HG02759 (cell line): ENCODE results near the gene ATP10A.

Experiments
- ATAC-seq: cut with Tn5 transposase; IDR thresholded peaks from one replicate; pipeline ENCODE4 v1.9.1; 2021; ENCODE audit warnings: mild to moderate bottlenecking, moderate library complexity; ENCODE audit not compliant: unreplicated experiment

ATP10A gene, protein sequence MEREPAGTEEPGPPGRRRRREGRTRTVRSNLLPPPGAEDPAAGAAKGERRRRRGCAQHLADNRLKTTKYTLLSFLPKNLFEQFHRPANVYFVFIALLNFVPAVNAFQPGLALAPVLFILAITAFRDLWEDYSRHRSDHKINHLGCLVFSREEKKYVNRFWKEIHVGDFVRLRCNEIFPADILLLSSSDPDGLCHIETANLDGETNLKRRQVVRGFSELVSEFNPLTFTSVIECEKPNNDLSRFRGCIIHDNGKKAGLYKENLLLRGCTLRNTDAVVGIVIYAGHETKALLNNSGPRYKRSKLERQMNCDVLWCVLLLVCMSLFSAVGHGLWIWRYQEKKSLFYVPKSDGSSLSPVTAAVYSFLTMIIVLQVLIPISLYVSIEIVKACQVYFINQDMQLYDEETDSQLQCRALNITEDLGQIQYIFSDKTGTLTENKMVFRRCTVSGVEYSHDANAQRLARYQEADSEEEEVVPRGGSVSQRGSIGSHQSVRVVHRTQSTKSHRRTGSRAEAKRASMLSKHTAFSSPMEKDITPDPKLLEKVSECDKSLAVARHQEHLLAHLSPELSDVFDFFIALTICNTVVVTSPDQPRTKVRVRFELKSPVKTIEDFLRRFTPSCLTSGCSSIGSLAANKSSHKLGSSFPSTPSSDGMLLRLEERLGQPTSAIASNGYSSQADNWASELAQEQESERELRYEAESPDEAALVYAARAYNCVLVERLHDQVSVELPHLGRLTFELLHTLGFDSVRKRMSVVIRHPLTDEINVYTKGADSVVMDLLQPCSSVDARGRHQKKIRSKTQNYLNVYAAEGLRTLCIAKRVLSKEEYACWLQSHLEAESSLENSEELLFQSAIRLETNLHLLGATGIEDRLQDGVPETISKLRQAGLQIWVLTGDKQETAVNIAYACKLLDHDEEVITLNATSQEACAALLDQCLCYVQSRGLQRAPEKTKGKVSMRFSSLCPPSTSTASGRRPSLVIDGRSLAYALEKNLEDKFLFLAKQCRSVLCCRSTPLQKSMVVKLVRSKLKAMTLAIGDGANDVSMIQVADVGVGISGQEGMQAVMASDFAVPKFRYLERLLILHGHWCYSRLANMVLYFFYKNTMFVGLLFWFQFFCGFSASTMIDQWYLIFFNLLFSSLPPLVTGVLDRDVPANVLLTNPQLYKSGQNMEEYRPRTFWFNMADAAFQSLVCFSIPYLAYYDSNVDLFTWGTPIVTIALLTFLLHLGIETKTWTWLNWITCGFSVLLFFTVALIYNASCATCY (N-terminal part only)

GRCh38 chr15:25863111-25863967 lies at the start of gene ATP10A:
TSS of gene ATP10A (minus strand) at chr15:25863327. CDS start at chr15:25863096, 231 bp downstream.
- ATAC-seq, result no peak

GRCh38 chr15:25912035-25912434 lies 48.9 kb upstream of the ATP10A start:
- ATAC-seq, result no peak

DNA sequence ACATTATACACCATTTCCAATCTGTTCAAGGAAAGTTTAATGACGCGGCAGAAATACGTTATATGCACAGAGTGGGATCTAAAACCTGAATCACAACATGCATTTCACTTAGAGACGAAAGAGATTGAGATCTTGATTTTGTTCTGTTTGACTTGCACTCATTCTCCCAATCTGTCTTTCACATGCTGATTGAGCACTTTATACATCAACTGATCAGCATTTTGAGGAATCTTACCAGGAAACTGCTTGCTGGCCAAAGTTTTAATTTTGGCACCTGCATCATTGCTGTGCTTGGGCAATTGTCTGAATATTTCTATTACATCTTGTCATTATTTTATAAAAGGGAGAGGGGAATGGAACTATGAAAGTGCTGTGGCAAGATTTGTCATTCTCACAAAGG lies 47.7 kb upstream of the ATP10A start:
- ATAC-seq, result no peak

- ATAC-seq, result no peak
Observed at GRCh38 chr15:25909806-25910205, 46.7 kb upstream of the ATP10A start.

DNA sequence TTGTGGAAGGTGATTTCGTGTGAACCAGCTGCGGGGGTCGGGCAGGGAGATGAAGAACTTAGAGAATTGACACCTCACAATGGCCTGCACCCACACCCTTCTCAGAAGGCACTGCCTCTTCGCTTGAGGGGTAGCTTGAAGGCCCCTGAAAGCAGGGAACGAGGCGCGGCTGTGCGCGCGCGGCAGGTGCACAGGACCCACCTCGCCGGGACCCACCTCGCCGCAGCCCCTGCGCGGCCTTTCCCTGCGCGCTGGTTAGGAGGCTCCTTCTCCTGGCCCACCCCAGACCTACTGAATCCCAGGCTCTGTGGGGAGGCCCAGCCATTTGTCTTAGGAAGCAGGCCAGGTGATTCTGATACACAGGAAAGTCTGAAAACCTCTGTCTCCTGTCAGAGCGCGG lies 46.2 kb upstream of the ATP10A start:
- no peak for ATAC-seq

DNA sequence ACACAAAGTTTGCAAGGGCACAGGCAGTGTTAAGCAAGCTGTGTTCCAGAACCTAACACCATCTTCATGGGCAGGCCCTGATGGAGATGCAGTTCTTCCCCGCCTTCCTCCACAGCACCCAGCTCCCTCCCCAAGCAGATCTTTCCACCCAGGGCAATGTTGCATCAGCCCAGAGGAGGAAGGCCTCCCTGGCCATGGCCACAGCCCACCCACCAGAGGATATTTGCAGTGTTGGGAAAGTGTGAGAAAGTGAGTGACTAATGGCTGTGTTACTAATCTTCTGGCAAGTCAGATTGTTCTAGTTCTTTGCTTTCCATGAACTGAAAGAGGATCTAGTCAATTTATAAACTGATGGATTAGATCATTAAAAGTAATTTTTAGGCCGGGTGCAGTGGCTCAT lies 42.0 kb upstream of the ATP10A start:
- no peak for ATAC-seq

- no peak for ATAC-seq
Observed at GRCh38 chr15:25903024-25903581, 40.0 kb upstream of the ATP10A start.

DNA sequence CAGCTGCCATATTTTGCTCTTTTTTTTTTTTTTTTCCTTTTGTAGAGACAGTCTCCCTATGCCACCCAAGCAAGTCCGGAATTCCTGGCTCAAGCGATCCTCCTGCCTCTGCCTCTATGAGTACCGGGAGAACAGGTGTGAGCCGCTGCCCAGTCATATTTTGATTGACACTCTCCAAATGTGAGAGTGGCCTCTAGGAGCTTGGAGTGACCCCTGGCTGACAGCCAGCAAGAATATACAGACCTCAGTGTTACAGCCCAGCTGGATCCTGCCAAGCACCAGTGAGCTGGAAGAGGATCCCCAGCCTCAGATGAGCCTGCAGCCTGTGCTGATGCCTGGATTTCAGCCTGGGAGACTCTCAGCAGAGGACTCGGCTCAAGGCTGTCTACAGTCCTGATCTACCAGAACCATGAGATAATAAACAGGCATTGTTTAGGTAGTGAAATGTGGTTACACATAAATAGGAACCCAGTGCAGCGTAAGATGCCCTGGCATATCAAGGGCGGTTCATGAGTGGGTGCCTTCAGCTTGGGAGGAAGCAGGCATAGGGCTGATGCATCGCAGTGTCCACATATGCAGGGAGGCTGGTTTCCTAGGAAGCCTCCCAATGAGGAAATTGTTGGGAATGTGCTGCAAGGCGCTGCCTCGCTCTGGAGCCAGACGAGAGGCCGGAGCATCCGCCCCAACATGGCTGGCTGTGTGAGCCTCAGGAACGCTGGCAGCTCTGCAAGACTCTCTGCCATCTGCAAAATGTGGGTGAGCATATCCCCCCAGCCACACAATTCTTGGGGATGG lies 38.9 kb upstream of the ATP10A start:
- ATAC-seq, result no peak

- no peak for ATAC-seq
Observed at GRCh38 chr15:25900901-25901300, 37.8 kb upstream of the ATP10A start.

- ATAC-seq, result no peak
Observed at GRCh38 chr15:25900431-25900830, 37.3 kb upstream of the ATP10A start.

- ATAC-seq, result no peak
Observed at GRCh38 chr15:25899870-25900269, 36.7 kb upstream of the ATP10A start.

DNA sequence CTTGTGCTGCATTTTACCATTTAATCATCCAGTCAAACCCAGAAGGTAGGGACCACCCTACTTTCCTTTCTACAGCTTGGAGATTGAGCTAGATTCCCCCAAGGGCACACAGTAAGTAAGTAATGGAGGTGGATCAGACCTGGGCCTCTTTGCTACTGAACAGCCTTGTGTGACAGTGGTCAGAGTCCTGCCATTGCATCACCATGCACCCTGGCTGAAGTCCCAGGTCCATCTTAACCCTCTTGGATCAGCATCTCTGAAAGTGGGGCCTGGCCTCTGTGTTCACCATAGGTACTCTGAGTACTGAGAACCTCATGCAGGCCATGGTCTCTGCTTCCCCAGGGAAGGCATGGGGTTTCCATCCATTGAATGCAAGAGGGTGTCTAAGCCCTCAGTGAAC lies 34.5 kb upstream of the ATP10A start:
- no peak for ATAC-seq

GRCh38 chr15:25894371-25894902 lies 31.3 kb upstream of the ATP10A start:
- no peak for ATAC-seq

DNA sequence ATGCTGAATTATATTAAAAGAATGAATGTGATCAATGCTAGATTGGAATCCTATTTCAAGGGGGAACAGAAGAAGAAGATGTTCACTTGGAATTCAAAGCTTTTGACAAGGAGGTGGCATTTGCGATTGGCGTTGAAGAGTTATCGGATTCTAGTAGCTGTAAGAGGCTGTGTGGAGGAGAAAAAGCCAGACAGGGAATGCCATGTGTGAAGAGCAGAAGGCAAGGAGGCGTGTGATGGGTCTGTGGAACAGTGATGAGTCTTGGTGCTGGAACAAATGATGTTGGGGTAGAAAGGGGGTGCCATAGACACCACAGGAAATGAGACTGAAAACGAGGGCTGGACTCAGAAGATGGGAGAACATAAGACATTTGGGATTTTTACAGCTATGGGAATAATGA lies 30.5 kb upstream of the ATP10A start:
- ATAC-seq, result no peak

DNA sequence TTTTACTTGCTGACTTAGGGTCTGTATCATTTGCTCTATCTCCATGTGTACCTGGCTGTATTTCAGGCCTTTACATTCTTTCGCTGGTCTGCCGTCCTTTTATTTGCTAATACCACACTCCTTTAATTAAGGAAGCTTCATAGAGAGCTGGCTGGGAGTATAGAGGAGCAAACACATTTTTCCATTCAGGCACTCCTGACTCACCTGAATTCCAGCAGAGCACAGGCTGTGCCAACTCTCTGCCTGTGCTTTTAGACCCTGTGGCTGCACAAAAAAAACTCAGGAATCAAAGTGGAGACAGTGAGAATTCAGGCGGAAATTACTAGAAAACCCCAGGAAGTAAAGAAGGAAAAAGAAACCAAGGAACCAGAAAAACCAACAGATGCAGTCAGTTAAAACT lies 29.0 kb upstream of the ATP10A start:
- ATAC-seq, result no peak

GRCh38 chr15:25891081-25891480 lies 28.0 kb upstream of the ATP10A start:
- no peak for ATAC-seq

- ATAC-seq, result no peak
Observed at GRCh38 chr15:25890529-25890928, 27.4 kb upstream of the ATP10A start.

GRCh38 chr15:25887870-25888269 lies 24.7 kb upstream of the ATP10A start:
- ATAC-seq, result no peak
